Measurements from ENCODE around the gene MIF4GD. TPM values are rescaled to one million over a fixed set of nuclear protein-coding genes. Genes with fewer than 3 reads are reported as not detected.

MIF4GD gene
- total and polyA plus RNA-seq, 9 of the 15 experiments (the other 6 are each of a cell fraction or from before 2014, with no cell fraction given), result 11.8 to 63.8 (median 28.1) TPM

DNA sequence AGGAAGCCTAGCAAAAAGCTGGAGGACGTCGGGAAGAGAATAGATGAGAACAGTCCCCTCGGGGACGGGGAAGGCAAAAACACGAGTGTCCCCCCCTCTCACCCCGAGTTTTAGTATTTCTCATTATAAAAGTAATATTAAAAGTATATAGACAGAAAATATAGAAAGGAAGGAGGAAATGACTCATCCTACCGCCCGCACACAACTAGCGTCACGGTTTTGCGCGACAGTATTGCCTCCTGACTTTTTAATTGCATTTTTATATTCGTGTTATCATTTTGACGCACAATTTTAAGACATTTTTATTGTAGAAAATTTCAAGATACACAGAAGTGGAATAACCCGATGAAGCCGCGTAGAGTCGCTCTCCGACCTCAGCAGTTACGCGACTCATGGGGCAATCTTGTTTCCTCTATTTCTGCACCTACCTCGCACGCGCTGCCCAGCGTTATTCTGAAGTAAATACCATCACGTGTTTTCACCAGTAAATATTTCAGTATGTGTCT lies 18.9 kb upstream of the MIF4GD start (continued):
- TF ChIP-seq, protein P1, sequence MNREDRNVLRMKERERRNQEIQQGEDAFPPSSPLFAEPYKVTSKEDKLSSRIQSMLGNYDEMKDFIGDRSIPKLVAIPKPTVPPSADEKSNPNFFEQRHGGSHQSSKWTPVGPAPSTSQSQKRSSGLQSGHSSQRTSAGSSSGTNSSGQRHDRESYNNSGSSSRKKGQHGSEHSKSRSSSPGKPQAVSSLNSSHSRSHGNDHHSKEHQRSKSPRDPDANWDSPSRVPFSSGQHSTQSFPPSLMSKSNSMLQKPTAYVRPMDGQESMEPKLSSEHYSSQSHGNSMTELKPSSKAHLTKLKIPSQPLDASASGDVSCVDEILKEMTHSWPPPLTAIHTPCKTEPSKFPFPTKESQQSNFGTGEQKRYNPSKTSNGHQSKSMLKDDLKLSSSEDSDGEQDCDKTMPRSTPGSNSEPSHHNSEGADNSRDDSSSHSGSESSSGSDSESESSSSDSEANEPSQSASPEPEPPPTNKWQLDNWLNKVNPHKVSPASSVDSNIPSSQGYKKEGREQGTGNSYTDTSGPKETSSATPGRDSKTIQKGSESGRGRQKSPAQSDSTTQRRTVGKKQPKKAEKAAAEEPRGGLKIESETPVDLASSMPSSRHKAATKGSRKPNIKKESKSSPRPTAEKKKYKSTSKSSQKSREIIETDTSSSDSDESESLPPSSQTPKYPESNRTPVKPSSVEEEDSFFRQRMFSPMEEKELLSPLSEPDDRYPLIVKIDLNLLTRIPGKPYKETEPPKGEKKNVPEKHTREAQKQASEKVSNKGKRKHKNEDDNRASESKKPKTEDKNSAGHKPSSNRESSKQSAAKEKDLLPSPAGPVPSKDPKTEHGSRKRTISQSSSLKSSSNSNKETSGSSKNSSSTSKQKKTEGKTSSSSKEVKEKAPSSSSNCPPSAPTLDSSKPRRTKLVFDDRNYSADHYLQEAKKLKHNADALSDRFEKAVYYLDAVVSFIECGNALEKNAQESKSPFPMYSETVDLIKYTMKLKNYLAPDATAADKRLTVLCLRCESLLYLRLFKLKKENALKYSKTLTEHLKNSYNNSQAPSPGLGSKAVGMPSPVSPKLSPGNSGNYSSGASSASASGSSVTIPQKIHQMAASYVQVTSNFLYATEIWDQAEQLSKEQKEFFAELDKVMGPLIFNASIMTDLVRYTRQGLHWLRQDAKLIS (CRISPR knock-in tag; IDR thresholded peaks at IDR 0.05), result no peak
- TF ChIP-seq ZNF696 (CRISPR knock-in tag; conservative IDR thresholded peaks at IDR 0.05), result no peak
- TF ChIP-seq RBBP5 (IDR thresholded peaks at IDR 0.05; ENCODE audit: borderline replicate concordance, insufficient read depth, low read length, poor library complexity, severe bottlenecking), result no peak
- TF ChIP-seq ZBTB8A (IDR thresholded peaks at IDR 0.05; ENCODE audit: partially characterized antibody), result no peak
- no peak for TF ChIP-seq YBX1 (IDR thresholded peaks at IDR 0.05)

All from K562 (cell line).